Limb (tissue), 2 donors: Measurements from ENCODE around the gene SIPA1L2.

Experiments used
- DNase-seq, 2 donors: peaks; one replicate each; pipeline ENCODE4 v3.0.0-alpha.2; 2016; ENCODE audit errors: extremely low spot score in 2 of 2

The SIPA1L2 gene, protein sequence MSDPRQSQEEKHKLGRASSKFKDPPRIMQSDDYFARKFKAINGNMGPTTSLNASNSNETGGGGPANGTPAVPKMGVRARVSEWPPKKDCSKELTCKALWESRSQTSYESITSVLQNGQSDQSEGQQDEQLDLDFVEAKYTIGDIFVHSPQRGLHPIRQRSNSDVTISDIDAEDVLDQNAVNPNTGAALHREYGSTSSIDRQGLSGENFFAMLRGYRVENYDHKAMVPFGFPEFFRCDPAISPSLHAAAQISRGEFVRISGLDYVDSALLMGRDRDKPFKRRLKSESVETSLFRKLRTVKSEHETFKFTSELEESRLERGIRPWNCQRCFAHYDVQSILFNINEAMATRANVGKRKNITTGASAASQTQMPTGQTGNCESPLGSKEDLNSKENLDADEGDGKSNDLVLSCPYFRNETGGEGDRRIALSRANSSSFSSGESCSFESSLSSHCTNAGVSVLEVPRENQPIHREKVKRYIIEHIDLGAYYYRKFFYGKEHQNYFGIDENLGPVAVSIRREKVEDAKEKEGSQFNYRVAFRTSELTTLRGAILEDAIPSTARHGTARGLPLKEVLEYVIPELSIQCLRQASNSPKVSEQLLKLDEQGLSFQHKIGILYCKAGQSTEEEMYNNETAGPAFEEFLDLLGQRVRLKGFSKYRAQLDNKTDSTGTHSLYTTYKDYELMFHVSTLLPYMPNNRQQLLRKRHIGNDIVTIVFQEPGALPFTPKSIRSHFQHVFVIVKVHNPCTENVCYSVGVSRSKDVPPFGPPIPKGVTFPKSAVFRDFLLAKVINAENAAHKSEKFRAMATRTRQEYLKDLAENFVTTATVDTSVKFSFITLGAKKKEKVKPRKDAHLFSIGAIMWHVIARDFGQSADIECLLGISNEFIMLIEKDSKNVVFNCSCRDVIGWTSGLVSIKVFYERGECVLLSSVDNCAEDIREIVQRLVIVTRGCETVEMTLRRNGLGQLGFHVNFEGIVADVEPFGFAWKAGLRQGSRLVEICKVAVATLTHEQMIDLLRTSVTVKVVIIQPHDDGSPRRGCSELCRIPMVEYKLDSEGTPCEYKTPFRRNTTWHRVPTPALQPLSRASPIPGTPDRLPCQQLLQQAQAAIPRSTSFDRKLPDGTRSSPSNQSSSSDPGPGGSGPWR (N-terminal part only)

DNA sequence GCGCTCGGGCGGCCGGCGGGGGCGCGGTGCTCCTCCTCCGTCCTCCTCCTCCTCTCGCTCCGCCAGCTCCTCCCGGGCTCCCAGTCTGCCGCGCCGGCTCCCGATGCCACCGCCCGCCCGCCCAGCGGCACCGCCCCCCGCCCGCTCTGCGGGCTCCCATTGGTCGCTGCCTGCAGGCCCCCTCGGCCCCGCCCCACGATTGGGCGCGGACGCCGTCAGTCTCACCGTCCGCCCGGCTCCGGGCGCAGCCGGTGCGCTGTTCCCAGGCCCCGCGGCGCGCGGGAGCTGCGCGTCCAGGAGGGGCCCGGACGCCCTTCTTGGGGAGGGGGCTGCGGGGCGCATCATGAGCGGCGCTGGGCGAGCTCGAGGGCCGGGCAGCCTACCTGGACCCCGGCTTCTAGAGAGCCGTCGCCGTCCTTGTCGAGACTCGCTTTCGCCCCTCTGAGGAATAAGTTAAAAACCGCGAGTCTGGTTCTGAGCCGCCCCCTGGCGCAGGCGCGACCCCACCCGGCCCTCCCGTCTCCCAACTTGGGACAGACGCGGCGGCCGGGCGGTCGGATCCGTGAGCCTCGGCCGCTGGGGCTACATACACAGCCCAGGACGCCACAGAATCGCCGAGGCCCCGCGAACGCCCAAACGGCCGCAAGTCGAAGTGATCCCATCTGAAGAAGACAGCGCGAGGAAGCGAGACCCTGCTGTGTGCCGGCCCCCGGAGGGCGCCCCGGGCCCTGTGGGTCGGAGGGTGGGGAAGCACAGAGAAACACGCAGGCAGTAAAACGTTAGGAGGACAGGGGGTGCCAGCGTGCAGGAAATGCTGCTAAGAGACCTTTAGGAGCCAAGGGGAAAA lies at the start of gene SIPA1L2:
SIPA1L2 (minus strand) TSS at position 87 of the 847 bp plus-strand sequence. CDS start 114,794 bp downstream, outside the sequence.
- DNase-seq, result peak; percentile 90 to 98

DNA sequence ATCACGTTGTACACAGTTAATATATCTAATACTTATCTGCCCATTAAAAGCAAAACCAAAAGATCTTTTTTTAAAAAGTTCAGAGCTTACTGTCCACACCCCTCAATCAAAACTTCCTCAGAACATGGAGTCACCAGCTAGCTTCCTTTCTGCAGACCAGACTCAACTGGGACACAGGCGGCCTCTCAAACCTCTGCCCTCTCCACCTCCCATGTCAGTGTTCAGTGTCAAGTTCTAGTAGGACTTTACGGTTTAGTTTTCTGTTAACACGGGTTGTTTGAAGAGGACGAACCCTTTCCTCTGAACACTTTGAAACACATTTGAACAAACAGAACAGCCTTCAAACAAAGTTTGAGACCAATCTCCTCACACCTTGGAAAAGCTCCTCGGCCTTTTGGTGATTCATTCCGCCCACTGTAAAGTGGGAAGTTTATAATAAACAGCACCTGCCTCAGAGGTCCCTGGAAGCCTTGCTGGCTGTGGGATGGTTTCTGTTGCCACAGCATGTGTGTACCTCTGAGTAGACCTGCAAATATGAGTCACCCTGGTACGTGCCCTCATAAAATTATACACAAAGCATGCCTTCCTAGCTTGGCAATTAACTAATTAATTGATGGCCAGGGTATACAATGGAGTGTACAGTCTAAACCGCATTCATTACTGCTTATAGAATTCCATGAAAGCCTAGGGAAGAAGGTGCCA lies 48.4 kb upstream of the SIPA1L2 start:
- DNase-seq, result no peak

DNA sequence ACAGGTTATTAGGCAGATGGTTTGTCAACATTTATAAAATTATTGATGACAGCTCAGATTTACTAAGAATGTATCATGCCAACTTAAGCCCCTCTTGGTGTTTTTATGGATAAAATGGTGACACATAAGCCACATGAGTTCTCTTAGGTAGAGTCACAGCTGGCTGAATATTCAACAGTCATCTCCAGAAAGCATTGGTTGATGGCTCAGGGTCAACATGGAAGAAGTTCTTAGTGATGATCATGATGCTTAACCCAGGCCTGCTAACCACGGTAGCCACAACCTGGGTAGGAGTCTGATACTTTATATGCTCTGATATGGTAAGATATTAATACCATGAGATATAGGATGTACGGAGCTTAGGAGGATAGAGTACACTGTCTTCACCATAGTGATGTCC lies 46.4 kb upstream of the SIPA1L2 start:
- no peak for DNase-seq

DNA sequence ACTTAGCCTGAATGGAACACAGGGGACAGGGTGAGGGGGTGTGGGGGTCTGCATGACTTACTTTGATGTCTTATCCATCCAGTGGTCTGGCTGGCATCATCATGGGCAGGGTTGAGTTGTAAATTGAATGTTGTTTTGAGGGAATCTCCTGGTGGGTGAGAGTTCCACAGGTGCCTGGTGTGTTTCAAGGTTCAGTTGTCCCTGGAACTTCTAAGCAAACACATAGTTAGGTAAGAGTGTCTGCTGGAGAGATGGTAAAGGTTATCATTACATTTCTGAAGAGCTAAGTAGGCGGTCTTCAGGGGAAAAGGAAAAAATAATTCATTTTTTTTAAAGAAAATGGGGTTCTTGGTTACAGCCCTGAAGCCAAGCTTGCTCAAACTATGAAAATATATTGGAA lies 46.0 kb upstream of the SIPA1L2 start:
- DNase-seq, result no peak

DNA sequence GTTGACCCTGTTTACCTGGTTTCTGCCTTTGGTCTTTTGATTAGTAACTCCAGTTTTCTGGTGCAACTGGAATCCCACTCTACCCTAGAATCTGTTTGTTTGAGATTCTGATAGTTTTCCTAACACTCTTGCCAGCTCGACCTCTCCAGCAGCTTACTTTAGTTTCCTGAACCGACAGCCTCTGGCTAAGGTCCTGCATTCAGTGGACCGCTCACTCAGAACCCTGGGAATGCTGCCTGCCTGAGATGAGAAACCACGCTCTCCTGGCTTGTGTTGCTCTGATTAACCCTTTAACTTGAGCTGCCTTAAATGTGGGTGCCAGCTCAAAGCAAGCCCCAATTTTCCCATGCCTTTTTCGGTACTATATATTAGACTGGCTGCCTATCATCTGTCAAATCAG lies 45.3 kb upstream of the SIPA1L2 start:
- no peak for DNase-seq

DNA sequence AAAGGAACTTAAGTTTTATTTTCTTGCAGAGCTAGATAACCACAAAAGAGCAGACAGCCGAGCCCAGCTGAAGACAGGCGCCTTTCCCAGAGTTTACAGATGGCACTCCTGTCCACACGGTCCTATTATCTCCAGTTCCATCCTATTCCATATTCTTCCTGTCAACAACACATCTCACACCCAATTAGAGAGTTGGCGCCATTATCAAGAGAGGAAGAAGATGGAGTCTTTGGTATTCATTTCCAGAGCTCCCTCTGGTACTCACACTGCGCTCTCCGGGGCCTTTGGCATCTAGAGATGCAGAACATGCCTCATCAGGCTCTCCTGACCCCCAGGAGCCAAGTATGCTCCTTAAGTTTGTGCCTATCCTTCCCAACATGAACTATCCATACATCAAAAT lies 43.3 kb upstream of the SIPA1L2 start:
- DNase-seq, result no peak

DNA sequence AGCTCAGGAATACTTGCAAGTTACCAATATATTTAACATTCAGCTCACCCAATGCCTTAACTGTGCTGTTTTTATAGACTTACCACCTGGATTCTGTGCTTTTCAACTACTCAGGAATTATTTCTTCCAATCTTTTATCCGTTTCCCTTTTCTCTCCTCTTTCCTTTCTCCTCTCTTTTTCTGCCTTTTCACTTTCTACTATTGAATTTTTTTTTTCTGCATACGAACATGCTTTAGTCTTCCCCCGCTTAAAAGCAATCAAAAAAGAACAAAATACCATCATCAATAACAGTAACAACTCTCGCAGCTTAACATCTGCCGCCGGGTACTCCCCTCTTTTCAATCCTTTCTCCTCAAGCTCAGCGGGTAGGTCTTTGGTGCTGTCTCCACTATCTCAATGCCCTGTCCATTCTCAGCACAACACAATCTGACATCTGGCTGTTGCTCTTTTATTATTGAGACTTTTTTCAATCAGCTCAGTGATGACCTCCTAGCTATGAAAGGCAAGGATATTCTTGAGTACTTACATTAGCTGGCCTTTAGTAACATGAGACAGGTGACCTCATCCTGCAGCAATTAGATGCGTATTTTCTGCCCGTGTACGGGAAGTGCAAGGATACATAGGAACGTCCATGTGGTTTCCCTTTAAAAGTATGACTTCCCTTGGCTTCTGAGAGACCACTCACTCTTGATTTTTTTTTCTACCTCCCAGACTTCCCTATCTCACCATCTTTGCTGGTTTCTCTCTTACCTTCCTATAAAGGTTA lies 40.2 kb upstream of the SIPA1L2 start:
- peak in 1 of 2 donors; percentile 16 for DNase-seq

DNA sequence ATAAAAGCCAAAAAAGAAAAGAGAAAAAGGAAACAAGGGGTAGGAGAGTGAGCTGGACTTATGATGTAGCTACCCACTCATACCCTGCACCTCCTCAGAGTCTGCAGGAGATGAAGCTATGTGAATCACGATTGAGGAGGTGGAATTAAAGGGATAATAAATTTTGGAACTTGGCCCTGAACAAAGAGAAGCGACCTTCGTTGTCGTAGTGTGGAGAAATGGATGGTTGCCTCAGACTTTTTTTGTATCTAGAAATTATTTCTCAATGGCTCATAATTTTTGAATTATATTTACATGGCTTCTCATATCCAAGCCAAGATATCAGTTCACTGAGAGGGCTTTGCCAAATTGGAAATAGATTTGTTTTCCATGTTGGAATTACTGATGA lies 37.8 kb upstream of the SIPA1L2 start:
- DNase-seq, result no peak

DNA sequence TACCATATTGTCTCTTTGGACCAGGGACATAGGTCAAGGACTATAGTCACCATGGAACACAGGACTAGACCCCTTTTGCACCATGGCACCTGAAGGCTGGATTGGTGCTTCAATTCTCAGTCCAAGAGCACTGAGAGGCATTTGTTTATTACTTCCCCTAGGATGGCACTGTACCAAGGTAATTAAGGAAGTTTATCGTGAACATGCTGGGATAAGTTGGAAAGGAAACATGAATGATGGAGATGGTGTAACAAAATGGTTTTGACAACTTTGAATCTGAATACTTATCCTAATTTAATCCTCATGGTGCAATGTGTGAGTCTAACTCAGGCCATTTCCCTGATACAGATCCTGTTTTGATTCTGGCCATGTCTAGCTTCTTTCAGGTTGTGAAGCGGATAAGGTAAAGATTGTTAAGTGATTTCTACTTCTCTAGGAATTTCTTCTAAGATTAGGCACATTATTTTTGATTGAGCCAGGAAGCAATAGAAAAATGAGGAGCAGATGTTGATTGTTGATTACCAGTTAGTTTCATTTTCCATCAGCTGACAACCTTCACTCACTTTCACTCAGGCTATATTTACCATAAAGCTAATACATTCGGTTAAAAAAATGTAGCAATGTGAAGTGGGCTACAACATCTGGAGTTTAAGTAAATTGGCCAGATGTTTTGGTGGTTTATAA lies 37.3 kb upstream of the SIPA1L2 start:
- DNase-seq, result peak in 1 of 2 donors; percentile 42

DNA sequence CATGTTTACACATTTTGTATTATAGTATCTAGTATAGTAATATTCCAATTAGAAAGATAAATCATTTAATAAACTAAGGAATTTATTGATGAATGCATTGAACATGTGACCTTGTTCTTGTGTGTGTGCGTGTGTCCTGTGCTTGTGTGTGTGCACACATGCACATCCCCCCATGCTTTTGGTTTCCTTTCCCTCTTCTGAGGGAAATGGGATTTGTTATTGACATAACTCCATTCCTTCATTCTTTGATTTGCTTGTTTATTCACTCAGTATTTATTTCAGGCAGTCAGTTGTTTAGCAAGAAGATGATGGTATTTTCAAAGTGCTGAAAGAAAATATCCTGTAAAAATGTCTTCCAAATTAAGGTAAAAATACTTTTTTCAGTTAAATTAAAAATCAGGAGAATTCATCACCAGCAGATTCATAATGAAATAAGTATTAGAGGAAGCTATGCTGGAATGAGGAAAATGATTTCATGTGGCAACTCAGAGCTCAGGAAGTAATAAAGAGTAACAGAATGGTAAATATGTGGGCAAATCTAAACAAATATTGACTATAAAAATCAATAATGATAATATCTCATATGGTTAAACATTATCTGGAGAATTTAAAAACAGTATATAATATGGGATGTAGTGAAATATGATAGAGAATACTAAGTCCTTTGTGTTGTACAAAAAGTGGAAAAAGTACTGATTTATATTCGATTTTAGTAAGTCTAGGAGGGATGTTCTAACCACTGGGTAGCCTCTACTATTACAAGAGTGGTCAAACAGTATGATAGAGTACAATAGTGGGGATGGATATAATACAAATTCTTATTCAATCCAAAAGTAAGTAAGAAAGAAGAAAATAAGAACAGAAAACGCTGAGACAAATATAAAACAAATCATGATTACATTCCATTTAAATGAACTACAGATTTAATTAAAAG lies 35.2 kb upstream of the SIPA1L2 start:
- no peak for DNase-seq

DNA sequence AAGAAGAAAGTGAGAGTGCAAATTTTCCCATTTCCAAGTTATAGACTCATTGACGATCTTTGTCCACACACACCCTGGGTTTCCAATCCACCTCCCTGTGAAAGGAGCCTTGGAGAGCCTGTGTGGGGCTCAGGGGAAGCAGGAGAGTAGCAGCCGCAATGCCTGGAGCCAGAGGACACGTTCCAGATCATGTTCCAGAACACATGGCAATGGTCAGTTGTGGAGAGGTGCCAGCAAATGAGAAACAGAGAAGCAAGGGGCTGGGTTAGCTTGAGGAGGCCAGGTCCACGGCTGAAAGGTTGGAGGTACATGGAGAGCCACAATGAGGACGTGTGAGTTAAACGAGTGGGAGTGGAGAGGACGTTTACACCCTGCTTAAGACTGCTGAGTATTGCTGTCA lies 33.0 kb upstream of the SIPA1L2 start:
- DNase-seq, result no peak

DNA sequence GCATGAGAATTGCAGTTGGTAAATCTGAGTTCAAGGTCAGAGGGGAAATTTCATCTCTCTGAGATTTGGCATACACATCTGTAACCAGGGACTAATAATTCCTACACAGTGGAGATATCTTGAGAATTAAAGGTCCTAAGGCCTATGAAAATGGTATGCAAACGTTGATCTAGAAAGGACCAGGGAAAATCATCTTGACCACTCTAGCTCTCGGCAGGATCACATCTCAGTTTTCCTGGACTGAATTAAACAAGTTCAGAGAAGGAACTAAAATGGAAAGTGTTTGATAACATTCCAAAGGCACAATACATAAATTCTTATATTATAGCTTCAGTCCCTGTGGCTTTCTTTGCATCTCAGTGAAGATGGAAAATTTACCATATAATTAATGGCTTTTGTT lies 28.5 kb upstream of the SIPA1L2 start:
- DNase-seq, result peak in 1 of 2 donors; percentile 45

DNA sequence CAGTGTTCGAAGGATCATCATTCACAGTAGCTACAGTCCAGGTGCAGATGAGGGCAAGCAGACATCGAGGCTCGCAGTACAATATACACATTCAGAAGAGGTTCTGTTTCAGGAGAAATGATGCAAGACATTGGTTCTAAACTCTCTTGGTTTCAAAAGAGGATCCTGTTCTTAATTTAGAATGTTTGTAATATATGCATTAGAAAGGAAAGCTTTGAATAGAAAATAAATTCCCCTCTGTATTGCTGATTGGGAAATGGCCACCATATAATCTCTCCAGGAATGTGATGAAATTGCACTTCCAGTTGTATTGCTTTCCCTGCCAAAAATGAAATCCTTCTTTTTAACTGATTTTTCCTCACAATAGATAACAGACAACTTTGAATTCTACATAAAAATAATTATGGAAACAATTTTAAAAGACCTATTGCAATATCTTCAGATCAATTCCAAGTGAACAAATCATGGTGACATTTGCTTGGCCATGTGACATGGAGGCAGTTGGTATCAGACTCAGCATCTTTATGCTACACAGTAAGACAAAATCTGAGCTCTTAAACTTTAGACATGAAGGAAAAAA lies 27.6 kb upstream of the SIPA1L2 start:
- DNase-seq, result no peak

DNA sequence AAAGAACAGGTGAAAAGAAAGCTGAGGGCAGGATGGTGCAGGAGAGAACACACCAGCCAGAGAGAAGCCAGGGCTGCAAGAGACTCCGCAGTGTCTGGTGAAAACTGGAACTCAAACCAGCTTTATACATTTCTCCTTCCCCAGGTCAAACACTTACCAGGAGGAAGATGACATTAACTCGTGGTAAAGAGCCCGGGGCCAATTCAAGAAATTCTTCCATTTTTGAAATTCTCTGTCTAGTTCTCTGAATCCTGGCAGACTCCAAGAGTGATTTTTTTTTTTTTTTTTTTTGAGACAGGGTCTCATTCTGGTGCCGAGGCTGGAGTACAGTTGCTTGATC lies 25.8 kb upstream of the SIPA1L2 start:
- DNase-seq, result no peak

DNA sequence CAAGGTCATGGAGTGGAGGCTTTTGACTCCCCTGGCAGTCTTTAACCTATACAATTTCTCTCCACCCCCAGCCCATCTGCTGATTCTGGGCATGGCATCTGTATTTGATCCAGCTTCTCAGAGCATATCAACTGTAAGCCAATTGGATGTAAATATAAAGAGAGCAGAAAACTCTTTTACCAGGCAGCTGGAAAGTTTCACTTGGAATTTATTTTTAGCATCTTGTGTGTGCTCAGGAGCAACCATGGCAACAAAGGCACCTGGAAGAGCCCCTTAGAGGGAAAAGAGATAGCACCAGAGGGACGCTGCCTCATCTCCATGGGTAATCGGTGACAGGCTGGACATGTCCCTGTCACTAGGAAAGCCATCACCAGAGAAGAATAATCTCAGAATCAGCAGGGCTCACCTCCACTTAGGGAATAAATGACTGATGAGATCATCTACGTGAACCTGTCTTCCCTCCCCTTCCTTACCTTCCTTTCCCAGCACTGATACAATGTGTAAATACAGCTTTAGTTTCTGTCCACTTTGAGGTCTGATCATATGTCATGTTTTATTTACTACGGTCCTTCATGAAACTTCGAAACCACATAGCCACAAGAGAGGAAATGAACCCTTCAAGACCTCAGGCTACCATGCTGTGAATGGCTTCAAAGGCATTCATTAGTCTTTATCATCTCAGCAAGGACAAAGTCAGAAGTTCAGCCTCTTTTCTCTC lies 25.3 kb upstream of the SIPA1L2 start:
- peak in 1 of 2 donors; percentile 27 for DNase-seq

DNA sequence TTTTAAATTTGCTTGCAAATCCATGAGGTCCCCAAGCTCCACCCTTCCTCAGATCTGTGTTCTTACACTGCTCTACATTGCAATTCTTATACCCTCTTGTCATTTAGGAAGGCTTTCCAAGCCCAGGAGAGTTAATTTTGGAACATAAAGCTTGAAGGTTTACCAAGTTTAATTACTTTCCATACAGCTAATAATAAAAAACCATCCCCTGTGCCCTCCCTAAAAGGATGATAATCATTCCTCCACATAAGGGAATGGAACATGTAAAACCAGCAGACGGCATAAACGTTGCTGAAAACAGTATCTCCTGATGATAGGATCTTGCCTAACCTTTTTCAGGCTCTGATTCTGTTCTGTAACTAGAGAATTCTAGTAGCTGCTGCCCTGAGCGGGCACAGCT lies 23.9 kb upstream of the SIPA1L2 start:
- DNase-seq, result no peak

DNA sequence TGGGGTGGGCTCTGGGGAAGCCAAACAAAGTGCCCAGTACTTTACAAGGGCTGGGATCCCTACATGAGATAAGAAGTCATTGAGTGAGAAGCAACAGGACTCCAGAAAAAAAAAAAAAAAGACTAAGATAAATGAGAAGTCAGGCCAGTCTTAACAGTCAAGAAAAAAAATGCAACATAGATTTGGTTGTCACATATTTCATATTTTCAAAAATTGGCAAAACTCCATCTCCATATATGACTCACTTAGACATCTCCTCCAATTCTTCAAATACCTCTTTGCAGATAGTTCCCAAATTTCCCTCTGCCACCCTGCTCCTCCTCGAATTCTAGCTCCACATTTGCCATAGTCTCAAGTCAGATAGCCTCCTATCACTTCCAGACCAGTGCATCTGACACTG lies 20.9 kb upstream of the SIPA1L2 start:
- no peak for DNase-seq
